ENCODE data around the gene DLL3.
A peak's percentile ranks its signal among the peaks of the same experiment; 100 is the strongest.
"Not testable (repeated sequence)": the region's sequence is repeated elsewhere in the genome, so short reads cannot be mapped to it uniquely, and the experiment has no call there.

DLL3 gene
- 0.27 to 2.3 (median 0.58) reads per million in 3 experiments for total RNA-seq

- DNase-seq, result no peak
Measured at GRCh38 chr19:39498798-39499642, at the start of gene DLL3. Gene DLL3, plus strand, starts transcription at chr19:39498947. Its CDS starts 28 bp downstream, at chr19:39498975.

- no peak for DNase-seq
Measured at GRCh38 chr19:39449116-39449797, 49.5 kb upstream of the DLL3 start.

GRCh38 chr19:39451257-39451656 is 47.5 kb upstream of the DLL3 start:
- DNase-seq, result not testable (repeated sequence)

GRCh38 chr19:39463403-39463802 is 35.3 kb upstream of the DLL3 start:
- no peak for DNase-seq

- no peak for DNase-seq
Measured at GRCh38 chr19:39465956-39466747, 32.6 kb upstream of the DLL3 start.

- DNase-seq, result no peak
Measured at GRCh38 chr19:39467941-39468340, 30.8 kb upstream of the DLL3 start.

GRCh38 chr19:39469036-39469435 is 29.7 kb upstream of the DLL3 start:
- DNase-seq, result no peak

GRCh38 chr19:39469567-39469966 is 29.2 kb upstream of the DLL3 start:
- DNase-seq, result no peak

- DNase-seq, result no peak
Measured at GRCh38 chr19:39470724-39471339, 27.9 kb upstream of the DLL3 start.

- no peak for DNase-seq
Measured at GRCh38 chr19:39471756-39472536, 26.8 kb upstream of the DLL3 start.

GRCh38 chr19:39472746-39473442 is 25.9 kb upstream of the DLL3 start:
- no peak for DNase-seq

GRCh38 chr19:39473443-39473960 is 25.2 kb upstream of the DLL3 start:
- no peak for DNase-seq

- DNase-seq, result peak; percentile 66
Measured at GRCh38 chr19:39474139-39474620, 24.6 kb upstream of the DLL3 start.

- no peak for DNase-seq
Measured at GRCh38 chr19:39475748-39476147, 23.0 kb upstream of the DLL3 start.

GRCh38 chr19:39479319-39479801 is 19.4 kb upstream of the DLL3 start:
- not testable (repeated sequence) for DNase-seq

GRCh38 chr19:39479916-39480315 is 18.8 kb upstream of the DLL3 start:
- no peak for DNase-seq

GRCh38 chr19:39480337-39481228 is 18.2 kb upstream of the DLL3 start, which contains the start of gene TIMM50:
Gene TIMM50, plus strand, starts transcription at chr19:39480838. Its CDS starts 16 bp downstream, at chr19:39480854.
- DNase-seq, result peak; percentile 93

GRCh38 chr19:39481229-39481545 is 17.6 kb upstream of the DLL3 start:
- no peak for DNase-seq

- DNase-seq, result no peak
Measured at GRCh38 chr19:39481676-39482075, 17.1 kb upstream of the DLL3 start.

- DNase-seq, result no peak
Measured at GRCh38 chr19:39483141-39483540, 15.6 kb upstream of the DLL3 start.
